ENCODE data around the gene IQCK. TPM values are rescaled to one million over a fixed set of nuclear protein-coding genes. Genes with fewer than 3 reads are reported as not detected.

IQCK gene
- total and polyA plus RNA-seq, 8 donors: 3.5 to 100.0 (median 13.6) TPM

GRCh38 chr16:19859166-19859565 is 141.1 kb downstream of the IQCK start:
- peaks cover 0 to 7% (median 0%) of the 10 kb centered on the region in 4 donors for H3K4me1 ChIP-seq
- no peaks in the 10 kb centered on the region for H3K9me3 ChIP-seq
- no peak overlapping the region for H3K4me3 ChIP-seq
- no peak for DNase-seq
- 89 to 92% (median 91%) methylated on average over 9 of the region's 9 CpGs for WGBS, 5 donors
- intact Hi-C loops (cut with DNase I; ENCODE audit: low total_unique reads): no loop called here
- H3K27ac ChIP-seq: no peak overlapping the region
- H3K27me3 ChIP-seq: no peaks in the 10 kb centered on the region
- TF ChIP-seq POLR2A (IDR thresholded peaks at IDR 0.05) (no peak), POLR2AphosphoS5 (IDR thresholded peaks at IDR 0.05) (no peak), EP300 (IDR thresholded peaks at IDR 0.05) (no peak), CTCF (IDR thresholded peaks at IDR 0.05) (no peak)
- H3K36me3 ChIP-seq: peaks cover 21 to 60% (median 47%) of the 10 kb centered on the region in 4 donors

- Histone ChIP-seq H3K27me3 (no peaks in the 10 kb centered on the region), H3K4me1 (peaks cover 0 to 7% (median 0%) of the 10 kb centered on the region in 4 donors), H3K9me3 (no peaks in the 10 kb centered on the region), H3K27ac (no peak overlapping the region), H3K4me3 (no peak overlapping the region), H3K36me3 (peaks cover 21 to 63% (median 48%) of the 10 kb centered on the region in 4 donors)
- TF ChIP-seq EP300 (IDR thresholded peaks at IDR 0.05) (no peak), POLR2AphosphoS5 (IDR thresholded peaks at IDR 0.05) (no peak), POLR2A (IDR thresholded peaks at IDR 0.05) (no peak), CTCF (IDR thresholded peaks at IDR 0.05) (no peak)
- WGBS, 5 donors: 85 to 97% (median 91%) methylated on average over 4 of the region's 4 CpGs
- intact Hi-C loops (cut with DNase I; ENCODE audit: low total_unique reads): no loop called here
- DNase-seq: no peak
Observed at GRCh38 chr16:19859603-19860002, 141.5 kb downstream of the IQCK start.

- no peak for TF ChIP-seq EP300 (IDR thresholded peaks at IDR 0.05)
- TF ChIP-seq CTCF (IDR thresholded peaks at IDR 0.05): no peak
- TF ChIP-seq POLR2AphosphoS5 (IDR thresholded peaks at IDR 0.05): no peak
- TF ChIP-seq POLR2A (IDR thresholded peaks at IDR 0.05): no peak
- Histone ChIP-seq H3K4me3 (no peak overlapping the region), H3K27ac (no peak overlapping the region)
Observed at GRCh38 chr16:19860166-19861041, 142.3 kb downstream of the IQCK start.

GRCh38 chr16:19861133-19861532 is 143.1 kb downstream of the IQCK start:
- H3K4me3 ChIP-seq: no peak overlapping the region
- peaks cover 0 to 7% (median 0%) of the 10 kb centered on the region in 4 donors for H3K4me1 ChIP-seq
- intact Hi-C loops (cut with DNase I; ENCODE audit: low total_unique reads): no loop called here
- H3K27ac ChIP-seq: no peak overlapping the region
- no peaks in the 10 kb centered on the region for H3K27me3 ChIP-seq
- H3K36me3 ChIP-seq: peaks cover 21 to 70% (median 55%) of the 10 kb centered on the region in 4 donors
- 80 to 90% (median 89%) methylated on average over 3 of the region's 3 CpGs for WGBS, 5 donors
- DNase-seq: no peak
- no peak for TF ChIP-seq CTCF (IDR thresholded peaks at IDR 0.05)
- no peak for TF ChIP-seq EP300 (IDR thresholded peaks at IDR 0.05)
- TF ChIP-seq POLR2AphosphoS5 (IDR thresholded peaks at IDR 0.05): no peak
- H3K9me3 ChIP-seq: no peaks in the 10 kb centered on the region

More at GRCh38 chr16:19860166-19861041, 142.3 kb downstream of the IQCK start:
- Histone ChIP-seq H3K27me3 (no peaks in the 10 kb centered on the region), H3K4me1 (peaks cover 0 to 7% (median 0%) of the 10 kb centered on the region in 4 donors), H3K36me3 (peaks cover 21 to 68% (median 50%) of the 10 kb centered on the region in 4 donors), H3K9me3 (no peaks in the 10 kb centered on the region)
- 65 to 83% (median 77%) methylated on average over 21 of the region's 21 CpGs for WGBS, 5 donors
- DNase-seq: no peak
- intact Hi-C loops (cut with DNase I; ENCODE audit: low total_unique reads): no loop called here

Measured in stomach (tissue), 9 donors.